Measurements from ENCODE around the gene ARID4A. TPM values are rescaled to one million over a fixed set of nuclear protein-coding genes. Genes with fewer than 3 reads are reported as not detected.
"Not testable (repeated sequence)": the region's sequence is repeated elsewhere in the genome, so short reads cannot be mapped to it uniquely, and the experiment has no call there.

The ARID4A gene
- total RNA-seq, 2 experiments from 2014 or later: 37.9 to 41.7 TPM

DNA sequence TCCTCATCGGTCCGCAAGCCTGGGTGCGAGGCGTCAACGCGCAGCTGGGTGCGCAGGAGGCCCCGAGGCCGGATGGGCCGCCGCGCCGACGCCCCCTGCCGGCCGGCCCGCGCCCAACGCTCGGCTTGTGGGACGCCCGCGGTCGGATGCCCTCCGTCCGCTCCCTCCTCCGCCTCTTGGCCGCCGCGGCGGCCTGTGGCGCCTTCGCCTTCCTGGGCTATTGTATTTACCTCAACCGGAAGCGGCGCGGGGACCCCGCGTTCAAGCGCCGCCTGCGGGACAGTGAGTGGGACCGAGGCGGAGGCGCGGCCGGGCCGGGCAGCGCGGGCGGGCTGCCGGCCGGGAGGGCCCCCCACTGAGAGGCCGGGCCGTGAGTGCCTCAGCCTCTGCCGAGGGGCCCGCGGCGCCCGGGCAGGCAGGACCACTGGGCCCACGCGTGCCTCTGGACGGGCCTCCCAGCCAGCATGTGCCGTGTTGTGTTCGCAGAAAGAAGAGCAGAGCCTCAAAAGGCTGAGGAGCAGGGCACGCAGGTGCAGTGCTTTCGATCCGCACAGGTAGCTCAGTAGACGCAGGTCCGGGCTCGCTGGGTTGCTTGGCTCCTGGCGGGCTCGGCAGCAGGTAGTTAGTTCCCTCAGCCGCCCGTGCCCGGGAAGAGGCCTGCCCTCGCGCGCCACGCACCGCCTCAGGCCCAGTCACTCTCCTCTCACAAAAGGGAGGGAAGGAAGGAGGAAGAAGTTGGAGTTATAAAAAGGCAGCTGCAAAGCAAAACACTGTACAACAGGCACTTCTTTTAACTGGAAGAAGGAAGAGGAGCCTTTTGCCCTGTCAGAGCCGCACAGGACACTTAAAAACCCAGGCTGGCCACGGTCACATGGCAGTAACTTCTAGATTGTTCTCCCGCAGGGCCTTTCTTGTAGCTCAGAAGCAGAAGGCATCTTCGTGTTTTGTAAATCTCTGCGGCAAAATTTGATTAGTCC lies 97.7 kb downstream of the ARID4A start, which contains the start of gene TOMM20L:
Gene TOMM20L (plus strand): TSS at position 119 of the 977 bp plus-strand sequence. CDS start 28 bp downstream, at position 147.
- POLR2A ChIA-PET: interaction anchor here (0.6 to 4.2 kb wide), 6 partner anchors 27 to 151 kb away, joined by 3 to 32 read pairs (median 4); partner anchors contain the start of genes ARID4A, KIAA0586, PSMA3 and TIMM9
- CTCF ChIA-PET: interaction anchor here (0.6 to 2.9 kb wide), 18 partner anchors 10 to 121 kb away, joined by 3 to 27 read pairs (median 4); partner anchors contain the start of genes ARID4A, KIAA0586 and TIMM9

DNA sequence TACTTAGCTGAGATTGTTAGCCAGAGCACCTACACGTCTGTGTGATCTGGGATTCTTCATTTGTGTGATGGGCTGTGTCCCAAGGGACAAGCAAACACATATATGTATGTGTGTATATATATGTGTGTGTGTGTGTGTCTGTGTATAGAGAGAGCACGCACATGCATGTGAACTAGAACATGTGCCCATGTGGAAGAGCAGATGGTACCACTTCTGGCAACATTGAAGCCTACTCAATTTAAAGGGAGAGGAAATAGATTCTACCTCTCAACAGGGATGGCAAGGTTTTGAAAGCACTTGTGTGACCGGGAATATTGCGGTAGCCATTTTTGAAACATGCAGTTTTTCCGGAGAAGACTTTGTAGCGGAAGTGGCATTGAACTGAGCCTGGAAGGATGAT lies 98.8 kb downstream of the ARID4A start:
- H3K36me3 Mint-ChIP-seq (ENCODE audit: low read depth): no peaks in the 10 kb centered on the region
- CTCF ChIA-PET: interaction anchor here (1.0 to 2.9 kb wide), 6 partner anchors 9 to 99 kb away, joined by 4 to 27 read pairs (median 14); partner anchors contain the start of genes ARID4A, KIAA0586 and TIMM9
- DNase-seq: no peak
- POLR2A ChIA-PET: interaction anchor here (1.9 to 4.2 kb wide), 2 partner anchors 26 to 30 kb away, joined by 5 to 32 read pairs; partner anchors contain the start of genes KIAA0586 and TIMM9
- H3K9me3 Mint-ChIP-seq: no peaks in the 10 kb centered on the region
- no peak overlapping the region for H3K27ac Mint-ChIP-seq
- peak overlapping the region; percentile 27 for H3K4me3 Mint-ChIP-seq
- peaks cover 13% of the 10 kb centered on the region for H3K4me1 Mint-ChIP-seq
- no peaks in the 10 kb centered on the region for H3K27me3 Mint-ChIP-seq

More for the DNA sequence above, 97.7 kb downstream of the ARID4A start, which contains the start of gene TOMM20L:
- H3K36me3 Mint-ChIP-seq (ENCODE audit: low read depth): no peaks in the 10 kb centered on the region
- DNase-seq: peak; percentile 76
- peak within 1 kb of the TSS; percentile 32 for H3K27ac Mint-ChIP-seq
- H3K9me3 Mint-ChIP-seq: no peaks in the 10 kb centered on the region
- peak within 1 kb of the TSS; percentile 67 for H3K4me3 Mint-ChIP-seq
- no peaks in the 10 kb centered on the region for H3K27me3 Mint-ChIP-seq
- H3K4me1 Mint-ChIP-seq: peaks cover 13% of the 10 kb centered on the region

DNA sequence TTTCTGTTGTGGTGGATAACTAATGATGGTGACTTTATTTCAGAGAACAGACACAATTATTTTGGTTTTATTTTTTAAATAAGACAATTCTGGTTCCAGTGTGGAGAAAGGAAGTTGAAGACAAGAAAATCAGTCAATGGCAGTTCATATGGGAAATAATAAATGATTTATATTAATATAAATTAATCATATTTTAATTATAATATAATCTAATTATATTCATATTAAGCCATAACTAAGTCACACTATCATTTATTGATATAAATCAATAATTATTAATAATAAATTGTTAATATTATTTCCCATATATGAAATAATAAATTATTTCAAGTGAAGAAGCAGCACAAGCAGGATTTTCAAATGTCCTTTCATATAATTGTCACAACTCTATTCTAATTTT lies 100.1 kb downstream of the ARID4A start:
- DNase-seq: no peak
- POLR2A ChIA-PET: interaction anchor here (4.2 kb wide), 1 partner anchor 29 kb away, joined by 32 read pairs; the partner anchor contains the start of genes KIAA0586 and TIMM9
- no peak overlapping the region for H3K27ac Mint-ChIP-seq
- CTCF ChIA-PET: interaction anchor here (1.0 kb wide), 1 partner anchor 32 kb away, joined by 3 read pairs; no protein-coding TSS in a partner anchor
- no peak overlapping the region for H3K4me3 Mint-ChIP-seq
- H3K4me1 Mint-ChIP-seq: peaks cover 13% of the 10 kb centered on the region
- H3K27me3 Mint-ChIP-seq: no peaks in the 10 kb centered on the region
- H3K36me3 Mint-ChIP-seq (ENCODE audit: low read depth): no peaks in the 10 kb centered on the region
- H3K9me3 Mint-ChIP-seq: no peaks in the 10 kb centered on the region

DNA sequence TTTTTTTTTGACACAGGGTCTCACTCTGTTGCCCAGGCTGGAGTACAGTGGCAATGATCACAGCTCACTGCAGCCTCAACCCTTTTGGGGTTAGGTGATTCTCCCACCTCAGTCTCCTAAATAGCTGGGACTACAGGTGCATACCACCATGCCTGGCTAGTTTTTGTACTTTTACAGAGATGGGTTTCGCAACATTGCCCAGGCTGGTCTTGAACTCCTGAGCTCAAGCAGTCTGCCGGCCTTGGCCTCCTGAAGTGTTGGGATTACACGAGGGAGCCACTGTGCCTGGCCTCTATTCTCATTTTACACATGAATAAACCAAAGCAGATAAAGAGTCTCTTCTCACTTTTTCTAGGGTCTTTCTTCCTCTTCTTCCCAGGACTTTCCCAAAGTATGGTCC lies 100.5 kb downstream of the ARID4A start:
- ChIA-PET CTCF (no interaction called here), POLR2A (interaction anchor here (4.2 kb wide), 1 partner anchor 28 kb away, joined by 32 read pairs; the partner anchor contains the start of genes KIAA0586 and TIMM9)

DNA sequence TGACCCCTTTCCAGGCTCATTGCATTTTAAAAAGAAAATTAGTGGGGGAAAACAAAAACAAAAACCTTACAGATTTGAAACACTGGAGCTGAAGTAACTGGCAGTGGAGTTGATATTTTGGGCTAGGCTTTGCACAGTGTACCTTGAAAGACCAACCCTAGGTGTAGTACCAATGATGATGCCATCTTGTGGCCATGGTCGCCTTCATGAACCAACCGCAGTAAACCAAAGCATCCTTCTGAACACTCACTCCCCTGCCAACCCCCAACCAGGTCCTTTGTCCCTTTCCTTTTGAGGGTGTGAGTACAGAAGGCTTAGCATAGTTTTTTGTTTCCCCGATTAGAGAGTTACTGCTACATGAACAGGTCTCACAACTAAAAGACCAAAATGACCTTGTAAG lies 103.2 kb downstream of the ARID4A start:
- Mint-ChIP-seq H3K4me3 (no peak overlapping the region), H3K4me1 (peaks cover 3% of the 10 kb centered on the region), H3K27ac (no peak overlapping the region), H3K36me3 (ENCODE audit: low read depth) (peaks cover under 1% of the 10 kb centered on the region), H3K27me3 (no peaks in the 10 kb centered on the region), H3K9me3 (no peaks in the 10 kb centered on the region)
- ChIA-PET CTCF (no interaction called here), POLR2A (interaction anchor here (1.5 kb wide), 1 partner anchor 9 kb away, joined by 3 read pairs; no protein-coding TSS in a partner anchor)
- no peak for DNase-seq

More for the DNA sequence above, 100.5 kb downstream of the ARID4A start:
- H3K4me3 Mint-ChIP-seq: no peak overlapping the region
- no peaks in the 10 kb centered on the region for H3K36me3 Mint-ChIP-seq (ENCODE audit: low read depth)
- no peaks in the 10 kb centered on the region for H3K27me3 Mint-ChIP-seq
- no peak overlapping the region for H3K27ac Mint-ChIP-seq
- no peak for DNase-seq
- H3K9me3 Mint-ChIP-seq: no peaks in the 10 kb centered on the region
- H3K4me1 Mint-ChIP-seq: peaks cover 13% of the 10 kb centered on the region

DNA sequence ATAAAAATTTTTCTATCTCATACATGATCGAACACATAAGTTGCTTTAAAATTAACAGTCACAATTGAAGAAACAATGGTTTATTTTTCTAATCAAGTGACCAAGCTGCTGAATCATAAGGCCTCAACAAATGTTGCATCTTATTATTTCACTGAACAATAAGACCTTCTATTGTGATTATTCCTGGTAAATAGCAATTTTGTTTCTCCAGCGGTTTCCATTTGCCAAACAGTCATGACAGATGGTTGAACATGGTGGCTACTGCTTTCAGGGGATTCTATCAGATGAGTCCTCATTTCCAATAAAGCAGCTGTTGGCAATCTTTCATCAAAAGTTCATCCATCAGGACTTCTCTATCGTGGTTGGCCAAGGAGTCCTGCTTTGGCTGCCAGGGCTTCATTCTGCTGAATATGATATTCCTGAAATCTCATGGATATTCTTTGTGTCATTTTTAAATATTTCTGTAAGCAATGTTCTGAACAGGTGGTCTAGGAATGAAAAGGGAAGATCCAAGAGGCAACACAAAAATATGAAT lies 110.4 kb downstream of the ARID4A start:
- H3K27ac Mint-ChIP-seq: no peak overlapping the region
- H3K27me3 Mint-ChIP-seq: no peaks in the 10 kb centered on the region

DNA sequence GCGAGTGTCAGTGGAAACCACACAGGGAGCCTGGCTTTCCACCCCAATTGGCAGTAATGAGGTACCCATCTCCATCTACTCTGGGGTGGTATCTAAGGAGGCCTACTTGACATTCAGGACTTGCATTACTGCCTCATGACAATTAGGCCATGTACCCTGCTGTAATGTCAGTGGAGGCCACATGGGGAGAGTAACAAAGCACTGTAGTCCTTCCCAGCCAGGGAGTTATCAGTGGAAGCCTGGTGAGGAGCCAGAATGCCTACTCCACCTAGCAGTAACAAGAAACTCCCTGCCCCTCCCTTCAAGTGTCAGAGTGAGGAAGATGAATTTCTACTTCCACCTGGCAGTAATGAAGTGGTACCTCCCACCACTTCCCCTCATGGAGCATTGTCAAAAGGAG lies 116.5 kb downstream of the ARID4A start:
- DNase-seq: no peak
- no peaks in the 10 kb centered on the region for H3K27me3 Mint-ChIP-seq
- no peak overlapping the region for H3K4me3 Mint-ChIP-seq
- CTCF ChIA-PET: no interaction called here
- no peaks in the 10 kb centered on the region for H3K9me3 Mint-ChIP-seq
- POLR2A ChIA-PET: no interaction called here
- peaks cover 5% of the 10 kb centered on the region for H3K4me1 Mint-ChIP-seq
- H3K27ac Mint-ChIP-seq: no peak overlapping the region
- peaks cover 54% of the 10 kb centered on the region for H3K36me3 Mint-ChIP-seq (ENCODE audit: low read depth)

More for the DNA sequence above, 110.4 kb downstream of the ARID4A start:
- H3K9me3 Mint-ChIP-seq: no peaks in the 10 kb centered on the region
- ChIA-PET CTCF (interaction anchor here (1.0 kb wide), 1 partner anchor 13 kb away, joined by 3 read pairs; the partner anchor contains the start of gene TOMM20L), POLR2A (no interaction called here)
- H3K36me3 Mint-ChIP-seq (ENCODE audit: low read depth): peaks cover 29% of the 10 kb centered on the region
- H3K4me1 Mint-ChIP-seq: no peaks in the 10 kb centered on the region
- H3K4me3 Mint-ChIP-seq: no peak overlapping the region
- no peak for DNase-seq

DNA sequence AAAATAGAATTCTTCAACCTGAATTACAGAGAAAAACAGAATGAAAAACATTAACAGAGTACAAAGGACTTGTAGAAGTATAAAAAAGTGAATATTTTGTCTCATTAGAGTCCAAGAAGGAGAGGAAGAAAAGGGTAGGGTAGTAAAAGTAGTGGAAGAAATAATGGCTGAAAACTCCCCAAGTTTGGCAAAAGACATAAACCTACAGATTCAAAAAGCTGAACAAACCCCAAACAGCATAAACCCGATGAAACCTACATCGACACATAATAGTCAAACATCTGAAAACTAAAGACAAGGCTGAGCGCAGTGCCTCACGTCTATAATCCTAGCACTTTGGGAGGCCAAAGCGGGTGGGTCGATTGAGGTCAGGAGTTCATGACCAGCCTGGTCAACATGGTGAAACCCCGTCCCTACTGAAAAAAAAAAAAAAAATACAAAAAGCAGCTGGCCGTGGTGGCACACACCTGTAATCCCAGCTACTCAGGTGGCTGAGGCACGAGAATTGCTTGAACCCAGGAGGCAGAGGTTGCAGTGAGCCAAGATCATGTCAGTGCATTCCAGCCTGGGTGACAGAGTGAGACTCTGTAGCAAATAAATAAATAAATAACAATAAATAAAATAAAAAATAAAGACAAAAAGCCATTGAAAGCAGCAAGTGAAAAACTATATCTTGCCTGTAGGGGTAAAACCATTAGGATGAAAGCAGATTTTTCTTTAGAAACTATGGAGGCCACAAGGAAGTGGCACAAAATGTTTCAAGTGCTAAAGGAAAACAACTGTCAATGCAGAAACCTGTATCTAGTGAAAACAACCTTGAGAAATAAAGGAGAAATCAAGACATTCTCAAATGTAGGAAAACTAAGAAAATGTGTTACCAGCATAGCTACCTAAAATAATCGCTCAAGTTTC lies 117.5 kb downstream of the ARID4A start:
- no peaks in the 10 kb centered on the region for H3K9me3 Mint-ChIP-seq
- H3K36me3 Mint-ChIP-seq (ENCODE audit: low read depth): peaks cover 55% of the 10 kb centered on the region
- no peak overlapping the region for H3K27ac Mint-ChIP-seq
- no peak overlapping the region for H3K4me3 Mint-ChIP-seq
- CTCF ChIA-PET: no interaction called here
- peaks cover 5% of the 10 kb centered on the region for H3K4me1 Mint-ChIP-seq
- no peak for DNase-seq
- no peaks in the 10 kb centered on the region for H3K27me3 Mint-ChIP-seq
- POLR2A ChIA-PET: no interaction called here

DNA sequence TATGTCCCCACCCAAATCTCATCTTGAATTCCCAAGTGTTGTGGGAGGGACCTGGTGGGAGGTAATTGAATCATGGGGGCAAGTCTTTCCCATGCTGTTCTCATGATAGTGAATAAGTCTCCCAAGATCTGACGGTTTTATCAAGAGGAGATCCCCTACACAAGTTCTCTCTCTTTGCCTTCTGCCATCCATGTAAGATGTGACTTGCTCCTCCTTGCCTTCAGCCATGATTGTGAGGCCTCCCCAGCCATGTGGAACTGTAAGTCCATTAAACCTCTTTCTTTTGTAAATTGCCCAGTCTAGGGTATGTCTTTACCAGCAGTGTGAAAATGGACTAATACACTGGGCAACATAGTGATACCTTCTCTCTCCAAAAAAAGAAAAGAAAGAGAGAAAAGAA lies 118.6 kb downstream of the ARID4A start:
- peaks cover 58% of the 10 kb centered on the region for H3K36me3 Mint-ChIP-seq (ENCODE audit: low read depth)
- DNase-seq, H3K4me3 Mint-ChIP-seq, H3K27me3 Mint-ChIP-seq, CTCF ChIA-PET, H3K27ac Mint-ChIP-seq, H3K4me1 Mint-ChIP-seq, H3K9me3 Mint-ChIP-seq: not testable (repeated sequence)
- POLR2A ChIA-PET: interaction anchor here (0.7 kb wide), 1 partner anchor 11 kb away, joined by 3 read pairs; the partner anchor contains the start of genes KIAA0586 and TIMM9

Other genes starting within 250 kb of the ARID4A start
- not detected for gene ARMH4, start 146.3 kb upstream of the ARID4A start, total RNA-seq
- gene ACTR10, start 98.4 kb upstream of the ARID4A start, total RNA-seq: 10 to 100 TPM; 42.3 to 49.2 TPM
- 100 to 1,000 TPM; 243 to 259 TPM for gene PSMA3, start 53.7 kb upstream of the ARID4A start, total RNA-seq
- not detected for gene TOMM20L, start 97.4 kb downstream of the ARID4A start, total RNA-seq
- 10 to 100 TPM; 37.5 to 40.3 TPM for gene TIMM9, start 129.0 kb downstream of the ARID4A start, total RNA-seq
- 10 to 100 TPM; 31.7 to 34.6 TPM for gene KIAA0586, start 129.2 kb downstream of the ARID4A start, total RNA-seq

Data from activated CD4-positive, alpha-beta memory T cell treated with anti-CD3 and anti-CD28 coated beads, Interleukin-2, amount 10 ng/mL, durations not matched to agents 7 days and 5 days (primary cell).